Activated CD8-positive, alpha-beta memory T cell treated with anti-CD3 and anti-CD28 coated beads, Interleukin-2, amount 10 ng/mL, durations not matched to agents 7 days and 5 days (primary cell): ENCODE measurements around the gene SELENOT. TPM values are rescaled to one million over a fixed set of nuclear protein-coding genes. Genes with fewer than 3 reads are reported as not detected.
"Not testable (repeated sequence)": the region's sequence is repeated elsewhere in the genome, so short reads cannot be mapped to it uniquely, and the experiment has no call there.

Experiments
- ATAC-seq: fragments of 150-1000 bp; cut with Tn5 transposase; one replicate; pipeline ENCODE4 v1.10.0; 2021; ENCODE audit warnings: moderate library complexity
- CTCF ChIA-PET: fragments of 350-600 bp; sonication (Branson Sonifier 250); formaldehyde crosslinking; loops from one replicate; lab custom pipeline; 2021; ENCODE audit warnings: antibody characterized with exemption; lab: Charles Lee
- DNase-seq: peaks from one replicate; pipeline ENCODE4 v3.0.0-alpha.2; 2020
- H3K27ac Mint-ChIP-seq: one replicate; pipeline ENCODE4 v1.8.0; 2021; ENCODE audit warnings: mild to moderate bottlenecking, mixed read lengths
- H3K27me3 Mint-ChIP-seq: one replicate; pipeline ENCODE4 v1.8.0; 2021; ENCODE audit warnings: mixed read lengths
- H3K36me3 Mint-ChIP-seq: one replicate; pipeline ENCODE4 v1.8.0; 2021; ENCODE audit warnings: mild to moderate bottlenecking, mixed read lengths
- H3K4me1 Mint-ChIP-seq: one replicate; pipeline ENCODE4 v1.8.0; 2021; ENCODE audit warnings: mixed read lengths
- H3K4me3 Mint-ChIP-seq: one replicate; pipeline ENCODE4 v1.8.0; 2021; ENCODE audit warnings: mild to moderate bottlenecking, moderate library complexity, mixed read lengths
- H3K9me3 Mint-ChIP-seq: one replicate; pipeline ENCODE4 v1.8.0; 2022; ENCODE audit warnings: low read depth, mixed read lengths
- total RNA-seq, 2 experiments: library from RNA; stranded (reverse); gene quantifications; one replicate each; pipeline ENCODE4 v1.2.3, GENCODE V29; 2021

SELENOT gene
- total RNA-seq, 2 experiments from 2014 or later = 98.5 to 130 TPM

- ATAC-seq (no peak), DNase-seq (no peak)
- peaks cover 54% of the 10 kb centered on the region for H3K4me1 Mint-ChIP-seq
- no peaks in the 10 kb centered on the region for H3K27me3 Mint-ChIP-seq
- CTCF ChIA-PET = interaction anchor here (1.0 to 1.5 kb wide), 3 partner anchors 20 to 91 kb away, joined by 3 to 6 read pairs (median 3); partner anchors contain the start of gene ERICH6
- H3K9me3 Mint-ChIP-seq = peaks cover under 1% of the 10 kb centered on the region
- peak overlapping the region; percentile 62 for H3K27ac Mint-ChIP-seq
- peaks cover 41% of the 10 kb centered on the region for H3K36me3 Mint-ChIP-seq
- no peak overlapping the region for H3K4me3 Mint-ChIP-seq
Measured at GRCh38 chr3:150613034-150613433, 9.9 kb downstream of the SELENOT start.

- H3K9me3 Mint-ChIP-seq = peaks cover 1% of the 10 kb centered on the region
- CTCF ChIA-PET = interaction anchor here (1.0 kb wide), 2 partner anchors 10 to 90 kb away, joined by 3 to 4 read pairs; partner anchors contain the start of gene ERICH6
- H3K4me1 Mint-ChIP-seq = peaks cover 53% of the 10 kb centered on the region
- H3K4me3 Mint-ChIP-seq = no peak overlapping the region
- peaks cover 48% of the 10 kb centered on the region for H3K36me3 Mint-ChIP-seq
- DNase-seq (no peak), ATAC-seq (peak; percentile 65)
- peak overlapping the region; percentile 45 for H3K27ac Mint-ChIP-seq
- H3K27me3 Mint-ChIP-seq = no peaks in the 10 kb centered on the region
Measured at GRCh38 chr3:150613709-150614480, 10.8 kb downstream of the SELENOT start.

DNA sequence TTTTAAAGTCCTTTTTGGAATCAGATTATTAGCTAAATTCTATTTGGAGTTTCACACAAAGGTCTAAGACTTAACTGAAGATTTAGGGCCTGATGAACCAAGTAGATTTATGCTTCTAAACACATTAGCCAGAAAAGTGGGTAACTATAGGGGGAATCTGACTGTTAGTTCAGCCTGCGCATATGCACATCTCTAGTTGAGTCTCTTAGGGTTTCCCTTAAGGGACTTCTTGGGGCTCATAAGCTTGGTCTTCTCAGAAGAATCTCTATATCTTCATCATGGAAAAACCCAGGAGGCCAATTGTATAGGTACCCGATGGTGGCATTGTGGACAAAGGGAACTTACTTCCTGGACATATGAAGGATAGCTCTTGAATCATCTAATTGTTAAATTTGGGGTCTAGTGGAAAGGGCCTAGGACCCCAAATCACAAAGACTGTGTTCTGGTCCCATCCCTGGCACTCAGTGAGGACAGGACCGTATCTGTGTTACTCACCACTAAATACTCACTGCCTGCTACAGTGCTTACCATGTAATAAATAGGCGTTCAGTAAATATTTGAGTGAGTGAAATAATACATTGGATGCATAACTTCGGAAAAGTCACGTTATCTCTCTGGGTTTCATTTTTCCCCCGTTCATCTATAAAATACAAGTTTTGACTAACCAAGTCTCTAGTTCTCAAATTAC, 17.0 kb downstream of the SELENOT start:
- CTCF ChIA-PET = interaction anchor here (0.7 to 0.8 kb wide), 3 partner anchors 13 to 59 kb away, joined by 3 to 4 read pairs (median 3); partner anchors contain the start of gene SELENOT
- ATAC-seq (peak; percentile 53), DNase-seq (no peak)
- no peaks in the 10 kb centered on the region for H3K27me3 Mint-ChIP-seq
- H3K4me1 Mint-ChIP-seq = peaks cover 31% of the 10 kb centered on the region
- peaks cover 1% of the 10 kb centered on the region for H3K9me3 Mint-ChIP-seq
- peaks cover 37% of the 10 kb centered on the region for H3K36me3 Mint-ChIP-seq
- H3K27ac Mint-ChIP-seq = no peak overlapping the region
- H3K4me3 Mint-ChIP-seq = no peak overlapping the region

DNA sequence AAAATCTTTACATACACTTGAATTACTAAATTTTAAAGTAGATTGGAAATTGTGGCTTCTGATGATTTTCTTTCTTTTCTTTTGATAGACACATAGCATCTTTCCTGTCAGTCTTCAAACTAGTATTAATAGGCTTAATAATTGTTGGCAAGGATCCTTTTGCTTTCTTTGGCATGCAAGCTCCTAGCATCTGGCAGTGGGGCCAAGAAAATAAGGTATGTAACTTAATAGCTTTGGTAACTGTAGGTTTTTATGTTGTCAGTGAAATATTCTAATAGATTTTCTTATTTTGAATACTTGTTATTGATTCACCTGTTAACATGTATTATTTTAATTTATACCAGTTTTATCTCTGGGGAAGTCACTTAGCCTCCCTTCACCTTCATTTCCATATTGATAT, 19.8 kb downstream of the SELENOT start:
- H3K27ac Mint-ChIP-seq, H3K9me3 Mint-ChIP-seq, ATAC-seq, H3K27me3 Mint-ChIP-seq, DNase-seq, H3K4me3 Mint-ChIP-seq: not testable (repeated sequence)
- peaks cover 45% of the 10 kb centered on the region for H3K36me3 Mint-ChIP-seq
- CTCF ChIA-PET = interaction anchor here (0.8 kb wide), 1 partner anchor 81 kb away, joined by 3 read pairs; the partner anchor contains the start of gene ERICH6
- H3K4me1 Mint-ChIP-seq = peaks cover 27% of the 10 kb centered on the region

DNA sequence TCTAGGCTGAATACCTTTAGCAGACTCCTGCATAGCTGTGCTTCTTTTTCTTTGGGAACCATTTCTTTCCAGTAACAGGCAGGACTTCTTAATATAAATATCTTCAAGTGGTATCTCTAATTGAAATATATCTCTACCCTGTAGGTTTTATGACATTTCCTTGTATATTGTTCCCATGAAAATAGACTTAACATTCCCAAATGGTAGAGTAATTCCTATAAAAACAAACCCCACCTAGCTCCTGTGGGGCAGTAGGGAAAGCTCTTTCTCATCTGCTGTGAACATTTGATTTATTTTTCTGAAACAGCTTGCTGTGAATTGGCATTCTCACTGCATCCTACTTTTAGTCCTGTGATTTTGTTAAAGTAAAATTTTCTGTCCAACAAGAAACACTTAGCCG, 20.8 kb downstream of the SELENOT start:
- no peak for ATAC-seq
- Mint-ChIP-seq H3K4me1 (peaks cover 22% of the 10 kb centered on the region), H3K27me3 (no peaks in the 10 kb centered on the region), H3K4me3 (no peak overlapping the region), H3K9me3 (no peaks in the 10 kb centered on the region), H3K27ac (no peak overlapping the region), H3K36me3 (peaks cover 42% of the 10 kb centered on the region)
- no peak for DNase-seq
- CTCF ChIA-PET = interaction anchor here (1.4 kb wide), 1 partner anchor 10 kb away, joined by 4 read pairs; no protein-coding TSS in a partner anchor

DNA sequence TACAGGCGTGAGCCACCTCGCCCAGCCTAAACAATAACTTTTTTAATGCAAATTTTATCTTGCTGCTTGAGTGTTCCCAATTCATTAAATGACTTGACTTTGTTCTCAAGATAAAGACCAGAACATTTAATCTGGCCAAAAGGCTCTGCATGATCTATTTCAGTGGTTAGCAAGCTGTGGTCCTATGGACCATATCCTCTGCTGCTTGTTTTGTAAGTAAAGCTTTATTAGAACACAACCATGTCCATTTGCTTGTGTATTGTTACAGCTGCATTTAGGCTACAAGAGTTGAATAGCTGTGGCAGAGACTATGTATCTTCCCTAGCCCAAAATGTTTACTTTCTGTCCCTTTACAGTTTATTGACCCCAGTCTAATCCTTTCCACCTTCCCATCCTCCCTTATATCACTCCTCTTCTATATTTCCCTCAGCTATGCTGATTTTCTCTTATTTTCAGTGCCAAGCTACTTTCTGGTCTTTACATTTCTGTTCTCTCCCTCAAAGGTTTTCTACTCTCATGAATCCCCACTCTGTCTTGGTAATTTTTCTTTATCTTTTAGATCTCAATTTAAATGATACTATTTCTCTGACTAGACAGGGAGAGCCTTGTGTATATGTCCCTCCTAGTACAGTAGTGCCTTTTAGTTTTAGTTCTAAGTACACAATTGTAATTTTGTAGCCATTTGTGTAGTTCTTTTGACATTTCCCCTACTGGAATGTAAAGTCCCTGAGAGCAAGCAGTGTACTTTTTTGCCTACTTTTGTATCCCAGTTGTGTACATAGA, 23.2 kb downstream of the SELENOT start:
- ATAC-seq = no peak
- Mint-ChIP-seq H3K36me3 (peaks cover 49% of the 10 kb centered on the region), H3K4me1 (peaks cover 8% of the 10 kb centered on the region), H3K27me3 (no peaks in the 10 kb centered on the region), H3K4me3 (no peak overlapping the region), H3K9me3 (no peaks in the 10 kb centered on the region), H3K27ac (no peak overlapping the region)
- CTCF ChIA-PET = interaction anchor here (0.9 to 1.2 kb wide), 3 partner anchors 8 to 23 kb away, joined by 3 to 4 read pairs (median 3); partner anchors contain the start of gene SELENOT
- DNase-seq = no peak

- Mint-ChIP-seq H3K4me1 (peaks cover 5% of the 10 kb centered on the region), H3K27me3 (no peaks in the 10 kb centered on the region), H3K36me3 (peaks cover 49% of the 10 kb centered on the region), H3K4me3 (no peak overlapping the region), H3K9me3 (no peaks in the 10 kb centered on the region), H3K27ac (no peak overlapping the region)
- ATAC-seq = no peak
- CTCF ChIA-PET = no interaction called here
- DNase-seq = no peak
Measured at GRCh38 chr3:150627557-150627956, 24.4 kb downstream of the SELENOT start.

- ATAC-seq (no peak), DNase-seq (no peak)
- no peak overlapping the region for H3K27ac Mint-ChIP-seq
- CTCF ChIA-PET = interaction anchor here (0.7 to 1.0 kb wide), 3 partner anchors 59 to 130 kb away, joined by 3 to 4 read pairs (median 3); partner anchors contain the start of gene ERICH6
- no peaks in the 10 kb centered on the region for H3K9me3 Mint-ChIP-seq
- H3K4me1 Mint-ChIP-seq = peaks cover 24% of the 10 kb centered on the region
- H3K4me3 Mint-ChIP-seq = no peak overlapping the region
- H3K27me3 Mint-ChIP-seq = no peaks in the 10 kb centered on the region
- H3K36me3 Mint-ChIP-seq = peaks cover 33% of the 10 kb centered on the region
Measured at GRCh38 chr3:150631515-150632221, 28.5 kb downstream of the SELENOT start.

GRCh38 chr3:150635076-150635475, 32.0 kb downstream of the SELENOT start:
- no peak for DNase-seq
- peak; percentile 25 for ATAC-seq
- peaks cover 34% of the 10 kb centered on the region for H3K4me1 Mint-ChIP-seq
- no peaks in the 10 kb centered on the region for H3K27me3 Mint-ChIP-seq
- H3K27ac Mint-ChIP-seq = peak overlapping the region; percentile 79
- H3K36me3 Mint-ChIP-seq = peaks cover 16% of the 10 kb centered on the region
- H3K9me3 Mint-ChIP-seq = peaks cover 2% of the 10 kb centered on the region
- no peak overlapping the region for H3K4me3 Mint-ChIP-seq
- CTCF ChIA-PET = interaction anchor here (0.8 to 1.5 kb wide), 3 partner anchors 62 to 85 kb away, joined by 3 to 5 read pairs (median 3); partner anchors contain the start of gene ERICH6

DNA sequence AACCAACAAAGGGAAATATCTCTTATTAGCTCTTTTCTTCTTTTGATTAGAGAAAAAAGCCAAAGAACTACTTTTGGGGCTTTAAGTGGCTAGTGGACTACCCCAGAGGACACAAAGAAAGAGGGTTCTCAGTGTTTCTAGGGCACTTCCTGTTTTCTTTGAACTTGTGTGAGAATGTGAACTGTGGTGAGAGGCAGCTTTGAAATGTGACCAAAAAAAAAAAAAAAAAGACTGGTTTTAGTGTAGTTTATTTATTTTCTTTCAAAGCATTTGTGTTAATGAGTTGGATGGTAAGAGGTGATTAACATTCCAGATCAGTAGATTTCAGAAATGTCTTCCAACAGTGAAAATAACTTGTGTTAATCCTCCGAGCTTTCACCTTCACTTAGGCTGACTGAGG, 32.4 kb downstream of the SELENOT start:
- peak overlapping the region; percentile 79 for H3K27ac Mint-ChIP-seq
- peaks cover 2% of the 10 kb centered on the region for H3K9me3 Mint-ChIP-seq
- H3K36me3 Mint-ChIP-seq = peaks cover 15% of the 10 kb centered on the region
- peaks cover 34% of the 10 kb centered on the region for H3K4me1 Mint-ChIP-seq
- H3K27me3 Mint-ChIP-seq = no peaks in the 10 kb centered on the region
- peak overlapping the region; percentile 13 for H3K4me3 Mint-ChIP-seq
- DNase-seq = no peak
- CTCF ChIA-PET = interaction anchor here (0.8 to 1.5 kb wide), 4 partner anchors 62 to 508 kb away, joined by 3 to 5 read pairs (median 3); partner anchors contain the start of gene ERICH6
- ATAC-seq = peak; percentile 94

GRCh38 chr3:150636258-150636657, 33.1 kb downstream of the SELENOT start:
- CTCF ChIA-PET = interaction anchor here (1.1 to 1.5 kb wide), 2 partner anchors 68 to 507 kb away, joined by 3 read pairs; partner anchors contain the start of gene ERICH6
- no peak for ATAC-seq
- Mint-ChIP-seq H3K27ac (peak overlapping the region; percentile 79), H3K36me3 (peaks cover 13% of the 10 kb centered on the region), H3K4me3 (no peak overlapping the region), H3K4me1 (peaks cover 34% of the 10 kb centered on the region), H3K9me3 (peaks cover 2% of the 10 kb centered on the region), H3K27me3 (no peaks in the 10 kb centered on the region)
- no peak for DNase-seq

GRCh38 chr3:150639262-150639661, 36.1 kb downstream of the SELENOT start:
- H3K27ac Mint-ChIP-seq = peak overlapping the region; percentile 34
- DNase-seq = no peak
- ATAC-seq = no peak
- peaks cover 6% of the 10 kb centered on the region for H3K36me3 Mint-ChIP-seq
- peaks cover 40% of the 10 kb centered on the region for H3K4me1 Mint-ChIP-seq
- peaks cover 4% of the 10 kb centered on the region for H3K27me3 Mint-ChIP-seq
- no peak overlapping the region for H3K4me3 Mint-ChIP-seq
- CTCF ChIA-PET = interaction anchor here (1.5 kb wide), 1 partner anchor 27 kb away, joined by 3 read pairs; no protein-coding TSS in a partner anchor
- H3K9me3 Mint-ChIP-seq = peaks cover 3% of the 10 kb centered on the region
